HepG2 (cell line): Measurements from ENCODE around the gene OR4D9. TPM values are rescaled to one million over a fixed set of nuclear protein-coding genes. Genes with fewer than 3 reads are reported as not detected.

Source experiments
- ATAC-seq: fragments of 200-7000 bp; cut with Tn5 transposase; 3 replicates; pipeline ENCODE4 v1.9.1; 2020; ENCODE audit warnings: mild to moderate bottlenecking, moderate library complexity
- BruUV-seq: library from RNA; stranded (reverse); fragments of 400-500 nt; replicated peaks from 2 replicates; lab custom pipeline; 2021; lab: Mats Ljungman, UMichigan
- CTCF ChIA-PET: fragments of 300-600 bp; formaldehyde crosslinking; extraction: SDS; loops from one replicate; lab custom pipeline; 2021; ENCODE audit warnings: low total read pairs, inconsistent platforms, low intra/inter-chr PET ratio; lab: Yijun Ruan, JAX
- POLR2A ChIA-PET: fragments of 350-600 bp; sonication (Branson Sonifier 250); formaldehyde crosslinking; loops from one replicate; lab custom pipeline; 2020; ENCODE audit warnings: antibody characterized with exemption, inconsistent platforms; lab: Yijun Ruan, JAX
- DNase-seq: peaks from one replicate; pipeline ENCODE4 v3.0.0-alpha.2; 2015; ENCODE audit warnings: low spot score
- FAIRE-seq: peaks from 3 replicates; lab custom pipeline; 2011; peaks lifted over from hg19 to GRCh38; lab: Jason Lieb, UNC
- H2AFZ ChIP-seq: one replicate; pipeline ENCODE4 v1.6.1; 2011; ENCODE audit warnings: low read length, inconsistent platforms
- H3K27ac ChIP-seq: fragments of 300-600 bp; 3 replicates; pipeline ENCODE4 v1.8.0; 2011; ENCODE audit warnings: mixed run types, mild to moderate bottlenecking, mixed read lengths, low read length, inconsistent platforms; ENCODE audit not compliant: insufficient read depth; ENCODE audit errors: extremely low read length
- H3K27me3 ChIP-seq, 2 experiments: fragments of 200-600 bp in 1 of 2; 2 replicates in 1 of 2; 3 replicates in 1 of 2; pipeline versions ENCODE4 v1.6.0 to v1.8.0; 2011; ENCODE audit warnings: low read length in 2 of 2, mild to moderate bottlenecking in 2 of 2, moderate library complexity in 2 of 2, inconsistent platforms in 1 of 2; ENCODE audit not compliant: insufficient read depth in 2 of 2, control insufficient read depth in 1 of 2
- H3K36me3 ChIP-seq, 2 experiments: fragments of 200-600 bp in 1 of 2; replicated peaks in 1 of 2; 2 replicates in 1 of 2; 3 replicates in 1 of 2; pipeline versions ENCODE4 v1.5.1 to v1.8.0; 2011; ENCODE audit warnings: low read length in 2 of 2, inconsistent platforms in 1 of 2; ENCODE audit not compliant: insufficient read depth in 2 of 2, control insufficient read depth in 1 of 2
- H3K4me1 ChIP-seq: 2 replicates; pipeline ENCODE4 v1.5.1; 2012; ENCODE audit warnings: low read length, inconsistent platforms; ENCODE audit not compliant: insufficient read depth
- H3K4me2 ChIP-seq: 2 replicates; pipeline ENCODE4 v1.6.0; 2011; ENCODE audit warnings: low read depth, low read length, inconsistent platforms
- H3K4me3 ChIP-seq, 3 experiments: fragments of 200-600 bp in 1 of 3; sonication (generic), shearing (Covaris generic) in 1 of 3; replicated peaks in 1 of 3; 2 replicates each; pipeline ENCODE4 v1.5.1; 2011 to 2016; ENCODE audit warnings: low read length in 3 of 3, inconsistent platforms in 2 of 3, low read depth in 2 of 3, mild to moderate bottlenecking in 2 of 3, control low read depth in 1 of 3, mixed read lengths in 1 of 3; ENCODE audit not compliant: insufficient read depth in 1 of 3
- H3K79me2 ChIP-seq: one replicate; pipeline ENCODE4 v1.6.1; 2011; ENCODE audit warnings: low read length, inconsistent platforms; ENCODE audit not compliant: insufficient read depth
- H3K9ac ChIP-seq: 2 replicates; pipeline ENCODE4 v1.6.0; 2011; ENCODE audit warnings: mild to moderate bottlenecking, low read depth, low read length, inconsistent platforms; ENCODE audit not compliant: insufficient read depth
- H3K9me3 ChIP-seq: 2 replicates; pipeline ENCODE4 v1.5.1; 2012; ENCODE audit warnings: mild to moderate bottlenecking, low read length
- H4K20me1 ChIP-seq: 2 replicates; pipeline ENCODE4 v1.6.0; 2011; ENCODE audit warnings: inconsistent platforms, mild to moderate bottlenecking, low read length, moderate library complexity; ENCODE audit not compliant: insufficient read depth
- FOXK1 ChIP-seq: sonication (generic); formaldehyde crosslinking; IDR thresholded peaks from 2 replicates; pipeline ENCODE4 v1.4.0; 2020; ENCODE audit warnings: low read depth, missing genetic modification reagents, borderline replicate concordance
- KLF16 ChIP-seq, 2 experiments: sonication (generic) in 1 of 2; formaldehyde crosslinking in 1 of 2; IDR thresholded peaks; 2 replicates each; pipeline versions ENCODE4 v1.6.1 to v1.8.0; 2016 to 2023; ENCODE audit warnings: missing genetic modification reagents in 2 of 2, missing compliant biosample characterization in 1 of 2
- MXD3 ChIP-seq: IDR thresholded peaks from 2 replicates; pipeline ENCODE4 v1.6.1; 2016; ENCODE audit warnings: mild to moderate bottlenecking, missing biosample characterization, missing genetic modification reagents
- NAIF1 ChIP-seq: sonication (generic); formaldehyde crosslinking; IDR thresholded peaks from 2 replicates; pipeline ENCODE4 v1.5.0; 2020; ENCODE audit warnings: mild to moderate bottlenecking, missing genetic modification reagents, borderline replicate concordance
- NFYC ChIP-seq: IDR thresholded peaks from 2 replicates; pipeline ENCODE4 v1.6.1; 2016; ENCODE audit warnings: missing genetic modification reagents, missing compliant biosample characterization
- SAFB2 ChIP-seq: sonication (generic); formaldehyde crosslinking; IDR thresholded peaks from 2 replicates; pipeline ENCODE4 v1.5.1; 2020; ENCODE audit warnings: missing genetic modification reagents, low read depth, mild to moderate bottlenecking, borderline replicate concordance
- SOX5 ChIP-seq: IDR thresholded peaks from 2 replicates; pipeline ENCODE4 v1.6.1; 2016; ENCODE audit warnings: borderline replicate concordance
- TBX3 ChIP-seq: fragments of 450-650 bp; IDR thresholded peaks from 2 replicates; pipeline ENCODE4 v1.6.1; 2017; ENCODE audit warnings: antibody characterized with exemption, mild to moderate bottlenecking, inconsistent platforms, borderline replicate concordance
- TFAP4 ChIP-seq: sonication (generic); IDR thresholded peaks from 2 replicates; pipeline ENCODE4 v1.6.1; 2016; ENCODE audit warnings: low read depth, borderline replicate concordance
- YEATS4 ChIP-seq: sonication (generic); formaldehyde crosslinking; IDR thresholded peaks from 2 replicates; pipeline ENCODE4 v1.4.0; 2020; ENCODE audit warnings: missing genetic modification reagents, borderline replicate concordance
- ZBTB25 ChIP-seq: IDR thresholded peaks from 2 replicates; pipeline ENCODE4 v1.6.1; 2018; ENCODE audit warnings: missing genetic modification reagents
- WGBS: methylation state at CpG from one replicate; pipeline ENCODE4 v1.1.6; 2017; ENCODE audit warnings: low lambda C conversion rate; 5-methylcytosine and 5-hydroxymethylcytosine counted together
- in situ Hi-C: cut with HindIII; loops from 2 replicates; pipeline ENCODE4 v1.10.0; 2017; ENCODE audit warnings: low pct_unique_long_range_greater_than_20kb; ENCODE audit not compliant: extremely low pct_ligation_motif_present
- intact Hi-C: fragments of 100-400 bp; cut with micrococcal nuclease; formaldehyde crosslinking; loops from one replicate; pipeline ENCODE4 v1.10.0; 2022; ENCODE audit not compliant: unreplicated experiment
- polyA plus RNA-seq, 8 experiments: library from polyadenylated mRNA; depleted of rRNA in 3 of 8; stranded (reverse) in 7 of 8; unstranded in 1 of 8; fragments of >200 nt; fragmentation: Illumina TruSeq in 4 of 8; extraction: Trizol in 4 of 8; gene quantifications; 2 replicates each; pipeline versions ENCODE4 v1.2.1 to v1.2.3, GENCODE V29; 2011 to 2016; ENCODE audit warnings: low read depth in 4 of 8, missing spikeins in 1 of 8, mixed read lengths in 1 of 8; ENCODE audit not compliant: insufficient read depth in 1 of 8
- total RNA-seq, 5 experiments: library from RNA; depleted of rRNA; stranded (reverse); fragments of >200 nt; fragmentation: Illumina TruSeq; extraction: Trizol; gene quantifications; 2 replicates each; pipeline ENCODE4 v1.2.3, GENCODE V29; 2016; ENCODE audit warnings: low read depth in 1 of 5
- TF ChIP-seq, protein P1 (sequence below): sonication (generic); formaldehyde crosslinking; IDR thresholded peaks from 2 replicates; pipeline ENCODE4 v1.4.0; 2020; ENCODE audit warnings: missing genetic modification reagents, low read depth, mild to moderate bottlenecking, borderline replicate concordance
- TF ChIP-seq, protein P2 (sequence below): sonication (generic); formaldehyde crosslinking; IDR thresholded peaks from 2 replicates; pipeline ENCODE4 v1.8.1; 2023; ENCODE audit warnings: mild to moderate bottlenecking, moderate library complexity, missing genetic modification reagents
- TF ChIP-seq, protein P3 (sequence below): sonication (generic); formaldehyde crosslinking; IDR thresholded peaks from 2 replicates; pipeline ENCODE4 v1.8.0; 2022; ENCODE audit warnings: missing genetic modification reagents, mild to moderate bottlenecking, inconsistent platforms, borderline replicate concordance

Gene OR4D9
- total and polyA plus RNA-seq, 2 of the 13 experiments (the other 11 are each of a cell fraction or from before 2014, with no cell fraction given), result not detected

- ChIA-PET CTCF (no interaction called here), POLR2A (interaction anchor here (1.2 to 1.7 kb wide), 3 partner anchors 11 to 108 kb away, joined by 4 to 8 read pairs (median 6); partner anchors contain the start of genes OSBP and PATL1)
- H3K79me2 ChIP-seq, result no peaks in the 10 kb centered on the region
- 4% methylated on average over 10 of the region's 40 CpGs for WGBS
- intact Hi-C loops, result loop anchor here (1.0 kb wide), 1 partner anchor 11 kb away; no protein-coding TSS in a partner anchor
- H3K9me3 ChIP-seq, result no peaks in the 10 kb centered on the region
- no peaks in the 10 kb centered on the region for H3K36me3 ChIP-seq
- peak overlapping the region; percentile 48 for H3K27ac ChIP-seq
- ATAC-seq, result peak; percentile 42
- peak overlapping the region; percentile 56 for H2AFZ ChIP-seq
- BruUV-seq, result no TSS peak
- H4K20me1 ChIP-seq, result no peaks in the 10 kb centered on the region
- in situ Hi-C loops, result no loop called here
- H3K27me3 ChIP-seq, result no peaks in the 10 kb centered on the region; a peak in 1 of 5 replicates
- H3K4me2 ChIP-seq, result peak overlapping the region; percentile 81
- no peak for FAIRE-seq
- peak overlapping the region; percentile 86 to 96 (median 92) for H3K4me3 ChIP-seq
- H3K9ac ChIP-seq, result peak overlapping the region; percentile 72
- DNase-seq, result peak; percentile 77
- peaks cover 47% of the 10 kb centered on the region for H3K4me1 ChIP-seq
- peak; percentile 5; the same call in 1 of the 2 replicates for TF ChIP-seq YEATS4 (CRISPR knock-in tag)
- peak; percentile 93 for TF ChIP-seq TFAP4
- peak; percentile 68; the same call in 1 of the 2 replicates for TF ChIP-seq MXD3 (CRISPR knock-in tag)
- peak; percentile 17; the same call in 1 of the 2 replicates for TF ChIP-seq NFYC (CRISPR knock-in tag)
- peak; percentile 39; the same call in 1 of the 2 replicates for TF ChIP-seq FOXK1
- TF ChIP-seq SAFB2 (CRISPR knock-in tag), result no peak
- TF ChIP-seq, protein P1, sequence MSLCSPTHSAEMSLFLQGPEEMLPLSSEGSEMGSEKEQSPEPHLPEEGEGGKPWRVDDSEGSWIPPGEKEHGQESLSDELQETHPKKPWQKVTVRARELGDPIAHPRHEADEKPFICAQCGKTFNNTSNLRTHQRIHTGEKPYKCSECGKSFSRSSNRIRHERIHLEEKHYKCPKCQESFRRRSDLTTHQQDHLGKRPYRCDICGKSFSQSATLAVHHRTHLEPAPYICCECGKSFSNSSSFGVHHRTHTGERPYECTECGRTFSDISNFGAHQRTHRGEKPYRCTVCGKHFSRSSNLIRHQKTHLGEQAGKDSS (CRISPR knock-in tag), result no peak
- TF ChIP-seq, protein P2, sequence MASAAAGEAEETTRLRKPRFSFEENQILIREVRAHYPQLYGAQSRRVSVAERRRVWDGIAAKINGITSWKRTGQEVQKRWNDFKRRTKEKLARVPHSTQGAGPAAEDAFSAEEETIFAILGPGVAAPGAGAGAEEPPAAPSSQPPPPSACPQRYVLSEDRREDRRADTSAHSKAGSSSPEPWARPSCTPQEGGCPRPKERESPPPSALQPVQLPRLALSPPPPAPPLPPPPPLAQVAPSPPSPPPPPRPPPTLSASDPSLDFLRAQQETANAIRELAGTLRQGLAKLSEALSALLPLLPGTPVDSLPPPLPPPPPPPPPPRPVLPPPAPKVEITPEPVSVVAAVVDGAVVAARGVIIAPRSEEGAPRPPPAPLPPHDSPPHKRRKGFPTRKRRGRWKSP (CRISPR knock-in tag), result peak; percentile 43; the same call in 1 of the 2 replicates
- 0 out of 2 replicates have a peak, but pooled peaks have one; percentile 34 for TF ChIP-seq TBX3
- TF ChIP-seq KLF16 (CRISPR knock-in tag; IDR thresholded peaks at IDR 0.05), result peak in 1 of 2 experiments; percentile 55; a peak in 1 of 4 replicates
- TF ChIP-seq, protein P3, sequence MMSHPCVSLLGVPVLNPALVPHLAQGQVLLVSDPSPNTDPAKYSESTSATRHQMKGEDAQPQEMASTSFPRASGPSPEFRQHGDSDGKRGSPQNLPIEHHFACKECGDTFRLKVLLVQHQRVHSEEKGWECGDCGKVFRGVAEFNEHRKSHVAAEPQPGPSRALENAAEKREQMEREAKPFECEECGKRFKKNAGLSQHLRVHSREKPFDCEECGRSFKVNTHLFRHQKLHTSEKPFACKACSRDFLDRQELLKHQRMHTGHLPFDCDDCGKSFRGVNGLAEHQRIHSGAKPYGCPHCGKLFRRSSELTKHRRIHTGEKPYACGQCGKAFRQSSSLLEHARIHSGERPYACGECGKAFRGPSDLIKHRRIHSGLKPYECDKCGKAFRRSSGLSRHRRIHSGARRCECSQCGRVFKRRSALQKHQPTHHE (CRISPR knock-in tag), result no peak
- peak; percentile 56; the same call in 1 of the 2 replicates for TF ChIP-seq ZBTB25 (CRISPR knock-in tag)
- TF ChIP-seq NAIF1 (CRISPR knock-in tag), result peak; percentile 51; the same call in 1 of the 2 replicates
- 0 out of 2 replicates have a peak, but pooled peaks have one; percentile 18 for TF ChIP-seq SOX5 (CRISPR knock-in tag)
Observed at GRCh38 chr11:59560702-59561473, 49.5 kb downstream of the OR4D9 start.
